GM21529 (cell line): ENCODE results near the gene RELB.

Experiments used
- ATAC-seq: cut with Tn5 transposase; IDR thresholded peaks from one replicate; pipeline ENCODE4 v1.9.1; 2021; ENCODE audit not compliant: unreplicated experiment

The RELB gene

GRCh38 chr19:45057444-45057843 lies 56.2 kb downstream of the RELB start:
- ATAC-seq: no peak

GRCh38 chr19:45058622-45059159 lies 57.4 kb downstream of the RELB start:
- no peak for ATAC-seq

- ATAC-seq: no peak
These were observed 58.1 kb downstream of the RELB start for GRCh38 chr19:45059258-45059965.

- no peak for ATAC-seq
These were observed 60.7 kb downstream of the RELB start for GRCh38 chr19:45061965-45062364.

GRCh38 chr19:45063851-45064801 lies 62.9 kb downstream of the RELB start:
- no peak for ATAC-seq

GRCh38 chr19:45066921-45067661 lies 65.8 kb downstream of the RELB start:
- ATAC-seq: no peak

GRCh38 chr19:45068041-45068440 lies 66.8 kb downstream of the RELB start:
- ATAC-seq: no peak

- no peak for ATAC-seq
These were observed 67.8 kb downstream of the RELB start for GRCh38 chr19:45069056-45069455.

GRCh38 chr19:45070214-45070613 lies 69.0 kb downstream of the RELB start:
- no peak for ATAC-seq

- no peak for ATAC-seq
These were observed 69.7 kb downstream of the RELB start for GRCh38 chr19:45070861-45071544.

- ATAC-seq: no peak
These were observed 70.3 kb downstream of the RELB start for GRCh38 chr19:45071545-45071938.

GRCh38 chr19:45071969-45072790 lies 70.9 kb downstream of the RELB start:
- no peak for ATAC-seq

- no peak for ATAC-seq
These were observed 73.6 kb downstream of the RELB start for GRCh38 chr19:45074744-45075300.

- peak; percentile 62 for ATAC-seq
These were observed 74.2 kb downstream of the RELB start for GRCh38 chr19:45075301-45076028.

- peak; percentile 41 for ATAC-seq
These were observed 75.0 kb downstream of the RELB start, which contains the start of gene ZNF296 for GRCh38 chr19:45076029-45076850. ZNF296 (minus strand) TSS chr19:45076478; CDS start chr19:45076373, 105 bp downstream.

GRCh38 chr19:45076851-45077730 lies 75.8 kb downstream of the RELB start:
- ATAC-seq: no peak
